HG02571 (cell line): ENCODE measurements around the gene TRIM24.
A peak's percentile ranks its signal among the peaks of the same experiment; 100 is the strongest.
"Not testable (repeated sequence)": the region's sequence is repeated elsewhere in the genome, so short reads cannot be mapped to it uniquely, and the experiment has no call there.

ENCODE experiments used
- ATAC-seq: cut with Tn5 transposase; IDR thresholded peaks from one replicate; pipeline ENCODE4 v1.9.1; 2021; ENCODE audit warnings: mild to moderate bottlenecking, moderate library complexity; ENCODE audit not compliant: unreplicated experiment

The TRIM24 gene

GRCh38 chr7:138459413-138460175 is 465 bp upstream of the TRIM24 start:
- peak; percentile 72 for ATAC-seq

- peak; percentile 36 for ATAC-seq
Measured at GRCh38 chr7:138460649-138461607, 869 bp downstream of the TRIM24 start.

- ATAC-seq: not testable (repeated sequence)
Measured at GRCh38 chr7:138463291-138463618, 3.2 kb downstream of the TRIM24 start.

- no peak for ATAC-seq
Measured at GRCh38 chr7:138465046-138465445, 5.0 kb downstream of the TRIM24 start.

GRCh38 chr7:138466069-138466756 is 6.2 kb downstream of the TRIM24 start:
- peak; percentile 70 for ATAC-seq

GRCh38 chr7:138468244-138469123 is 8.4 kb downstream of the TRIM24 start:
- no peak for ATAC-seq

GRCh38 chr7:138470391-138471157 is 10.5 kb downstream of the TRIM24 start:
- no peak for ATAC-seq

- ATAC-seq: no peak
Measured at GRCh38 chr7:138472292-138473079, 12.4 kb downstream of the TRIM24 start.

GRCh38 chr7:138475377-138475776 is 15.3 kb downstream of the TRIM24 start:
- no peak for ATAC-seq

GRCh38 chr7:138477081-138477578 is 17.1 kb downstream of the TRIM24 start:
- ATAC-seq: no peak

- no peak for ATAC-seq
Measured at GRCh38 chr7:138477581-138477980, 17.5 kb downstream of the TRIM24 start.

- peak; percentile 71 for ATAC-seq
Measured at GRCh38 chr7:138478499-138478908, 18.4 kb downstream of the TRIM24 start.

GRCh38 chr7:138480527-138480926 is 20.5 kb downstream of the TRIM24 start:
- ATAC-seq: no peak

GRCh38 chr7:138481447-138482380 is 21.7 kb downstream of the TRIM24 start:
- no peak for ATAC-seq

GRCh38 chr7:138483531-138483930 is 23.5 kb downstream of the TRIM24 start:
- ATAC-seq: no peak

GRCh38 chr7:138485508-138485907 is 25.4 kb downstream of the TRIM24 start:
- ATAC-seq: not testable (repeated sequence)

- ATAC-seq: not testable (repeated sequence)
Measured at GRCh38 chr7:138489139-138489538, 29.1 kb downstream of the TRIM24 start.
